Activated CD4-positive, alpha-beta T cell treated with anti-CD3 and anti-CD28 coated beads, Interleukin-10, Interleukin-2, amounts not matched to agents 100 ng/mL and 50 ng/mL, durations not matched to agents 16 hours and 8 hours (primary cell): ENCODE measurements around the gene TUBGCP3.

ENCODE experiments used
- DNase-seq: peaks from one replicate; pipeline ENCODE4 v3.0.0-alpha.2; 2020

Gene TUBGCP3

GRCh38 chr13:112474869-112475268 is 113.1 kb downstream of the TUBGCP3 start:
- DNase-seq, result no peak

- DNase-seq, result no peak
Measured at GRCh38 chr13:112473818-112474217, 114.1 kb downstream of the TUBGCP3 start.

- DNase-seq, result no peak
Measured at GRCh38 chr13:112469071-112469745, 118.7 kb downstream of the TUBGCP3 start.

DNA sequence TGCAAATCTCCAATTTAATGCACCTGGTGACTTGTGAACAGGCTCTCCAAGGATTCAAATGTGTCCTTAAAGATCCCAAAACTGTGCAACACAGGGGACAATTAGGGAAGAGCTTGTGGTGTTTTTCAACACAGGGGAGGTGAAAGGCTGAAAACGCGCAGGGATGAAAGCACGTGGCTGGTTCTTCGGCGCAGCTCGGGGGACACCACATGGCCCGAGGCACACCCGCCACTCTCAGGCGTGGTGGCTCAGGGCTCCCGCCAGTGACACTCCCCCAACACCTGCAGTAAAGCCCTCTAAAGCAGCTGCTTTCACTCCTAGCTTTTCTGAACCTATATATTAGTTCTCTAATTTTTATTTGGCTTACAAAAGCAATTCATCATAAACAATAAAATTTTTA is 119.9 kb downstream of the TUBGCP3 start:
- no peak for DNase-seq

DNA sequence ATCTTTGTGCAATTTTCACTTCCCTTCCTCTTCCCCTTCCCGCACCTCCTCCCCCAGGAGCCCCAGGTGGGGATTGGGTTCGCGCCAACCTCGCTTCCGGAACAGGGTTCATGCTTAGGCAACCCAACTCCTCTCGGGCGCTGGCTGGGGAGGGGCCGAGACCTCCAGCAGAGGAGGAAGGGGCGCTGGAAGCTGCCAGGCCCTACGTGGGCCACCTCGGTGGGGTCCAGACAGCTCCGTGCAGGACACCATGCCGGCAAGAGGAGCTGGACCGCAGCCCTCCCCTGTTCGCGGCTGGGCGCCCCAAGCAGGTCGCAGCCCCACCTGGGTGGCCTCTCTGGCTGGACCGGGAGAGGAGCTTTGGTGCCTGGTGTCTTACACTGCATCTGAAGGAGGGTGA is 120.7 kb downstream of the TUBGCP3 start:
- DNase-seq, result no peak

DNA sequence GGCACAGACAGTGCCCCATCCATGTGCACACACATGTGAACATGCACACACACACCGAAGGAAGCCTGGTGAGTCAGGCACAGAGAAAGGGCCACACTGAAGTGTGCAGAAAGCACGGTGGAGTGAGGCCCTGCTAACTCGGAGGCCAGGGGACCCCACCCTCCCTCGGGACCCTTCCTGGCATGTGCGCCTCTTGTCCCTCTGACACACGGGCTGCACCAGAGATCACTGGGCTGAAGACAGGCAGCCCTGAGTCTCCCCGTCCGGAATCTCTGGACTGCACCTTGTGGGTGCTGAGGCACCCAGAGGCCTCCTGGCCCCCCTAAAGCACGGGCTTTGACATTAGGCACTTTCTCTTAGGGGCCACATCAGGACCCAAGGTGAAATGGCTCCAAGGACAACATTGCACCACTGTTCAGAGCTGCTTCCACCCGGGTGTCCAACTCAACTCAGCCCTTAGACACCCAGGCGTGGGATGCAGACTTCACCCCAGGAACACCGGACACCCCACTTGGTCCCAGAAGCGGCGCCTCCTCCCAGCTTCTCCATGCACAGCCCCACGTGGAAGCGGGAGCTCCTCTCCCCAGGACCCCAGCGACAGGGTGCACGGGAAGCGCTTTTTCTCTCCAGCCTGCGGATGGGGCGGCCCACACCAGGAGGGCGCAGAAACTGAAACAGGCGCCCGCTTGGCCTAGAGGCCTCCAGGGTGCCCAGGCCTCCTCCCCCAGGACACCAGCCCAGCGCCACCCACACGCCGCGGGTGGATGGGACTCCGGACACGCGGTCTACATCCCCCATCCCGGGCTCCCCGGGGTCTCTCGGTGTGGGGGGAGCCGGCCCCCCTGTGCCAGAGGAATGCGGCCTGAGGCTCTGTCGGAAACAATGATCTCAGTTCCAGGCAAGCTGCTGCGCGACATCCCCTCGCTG is 121.6 kb downstream of the TUBGCP3 start:
- DNase-seq, result no peak

GRCh38 chr13:112465251-112466131 is 122.5 kb downstream of the TUBGCP3 start:
- no peak for DNase-seq

DNA sequence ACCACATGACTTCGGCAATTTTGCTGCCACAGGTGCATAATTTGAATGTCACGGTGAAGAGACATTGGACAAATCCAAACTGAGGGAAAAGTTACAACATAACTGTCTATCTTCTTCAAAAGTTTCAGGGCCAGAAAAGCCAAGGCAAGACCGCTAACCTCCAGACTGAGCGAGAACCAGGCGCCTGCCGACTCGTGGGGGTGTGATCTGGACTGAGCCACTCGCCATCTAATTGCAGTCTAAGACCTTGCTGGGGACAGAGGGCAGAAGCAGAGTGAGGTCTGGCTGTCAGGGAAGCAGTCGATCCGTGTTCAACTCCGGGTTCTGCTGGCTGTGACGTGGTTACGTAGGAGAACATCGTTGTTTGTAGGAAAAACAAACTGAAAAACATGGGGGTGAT is 123.2 kb downstream of the TUBGCP3 start:
- no peak for DNase-seq

DNA sequence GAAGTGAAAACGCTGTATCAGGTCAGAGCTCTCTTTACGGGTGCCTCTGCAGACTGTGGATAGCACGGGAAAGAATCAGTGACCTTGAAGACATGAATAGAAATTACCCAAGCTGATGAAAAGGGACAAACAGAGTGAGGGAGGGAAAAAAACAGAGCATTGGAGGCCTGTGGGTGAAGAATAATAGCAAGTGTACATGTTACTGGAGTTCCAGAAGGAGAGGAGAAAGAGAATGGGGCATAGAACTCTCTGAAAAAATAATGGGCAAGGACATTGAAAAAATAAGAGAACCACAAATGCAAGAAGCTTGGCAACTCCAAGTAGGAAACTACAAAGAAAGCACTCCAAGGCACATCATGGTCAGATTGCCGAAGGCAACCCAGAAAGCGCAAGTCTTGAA is 125.5 kb downstream of the TUBGCP3 start:
- DNase-seq, result no peak

DNA sequence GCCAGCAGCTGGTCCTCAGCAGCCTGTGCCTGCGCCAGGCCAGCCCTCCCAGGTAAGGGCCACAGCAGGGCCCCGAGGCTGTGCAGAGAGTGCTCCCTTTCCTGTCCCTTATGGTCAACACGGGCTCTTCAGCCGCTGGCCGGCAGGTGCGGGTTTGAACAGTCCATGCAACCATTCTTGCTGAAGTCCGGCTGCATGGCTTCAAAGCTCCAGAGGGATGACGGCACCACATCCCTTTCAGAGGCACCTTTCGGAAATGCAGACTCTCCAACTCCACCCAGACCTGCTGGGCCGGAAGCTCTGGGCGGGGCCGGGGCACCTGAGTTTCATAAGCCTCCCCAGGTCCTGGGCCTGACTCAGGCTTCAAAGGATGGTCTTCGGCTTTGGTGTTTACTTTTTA is 130.5 kb downstream of the TUBGCP3 start:
- no peak for DNase-seq

- DNase-seq, result no peak
Measured at GRCh38 chr13:112457081-112457480, 130.9 kb downstream of the TUBGCP3 start.

GRCh38 chr13:112456138-112457056 is 131.6 kb downstream of the TUBGCP3 start:
- DNase-seq, result no peak

GRCh38 chr13:112455476-112456059 is 132.4 kb downstream of the TUBGCP3 start:
- no peak for DNase-seq

DNA sequence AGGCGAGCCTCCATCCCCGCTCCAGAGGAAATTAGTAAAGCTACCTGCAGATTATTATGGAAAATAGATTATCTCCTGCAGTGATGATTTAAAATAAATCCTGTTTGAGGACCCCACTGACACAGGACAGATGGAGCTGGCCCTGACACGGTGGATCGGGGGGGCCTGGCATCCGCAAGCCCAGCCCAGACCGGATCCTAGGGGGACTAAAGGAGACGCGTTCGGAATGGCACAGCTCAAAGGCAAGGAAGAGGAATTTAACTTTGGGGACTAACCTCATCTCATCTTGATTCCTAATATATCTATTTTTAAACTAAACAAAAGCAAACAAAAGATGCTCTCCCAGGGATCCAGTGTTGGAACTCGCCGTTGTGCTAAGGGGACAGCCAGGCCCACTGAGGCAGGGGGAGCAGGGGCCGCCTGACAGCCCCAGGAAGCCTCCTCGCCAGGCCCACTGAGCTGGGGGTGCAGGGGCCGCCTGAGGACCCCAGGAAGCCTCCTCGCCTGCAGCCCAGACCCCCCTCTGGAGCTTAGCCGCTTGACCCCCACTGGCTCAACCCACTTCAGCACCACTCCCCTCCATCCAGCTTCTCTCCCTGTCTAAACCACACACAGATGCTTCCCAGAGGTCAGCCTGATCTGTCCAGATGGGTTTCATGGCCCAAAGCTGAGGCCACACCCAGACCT is 133.2 kb downstream of the TUBGCP3 start:
- DNase-seq, result no peak

GRCh38 chr13:112453874-112454647 is 133.9 kb downstream of the TUBGCP3 start:
- no peak for DNase-seq

DNA sequence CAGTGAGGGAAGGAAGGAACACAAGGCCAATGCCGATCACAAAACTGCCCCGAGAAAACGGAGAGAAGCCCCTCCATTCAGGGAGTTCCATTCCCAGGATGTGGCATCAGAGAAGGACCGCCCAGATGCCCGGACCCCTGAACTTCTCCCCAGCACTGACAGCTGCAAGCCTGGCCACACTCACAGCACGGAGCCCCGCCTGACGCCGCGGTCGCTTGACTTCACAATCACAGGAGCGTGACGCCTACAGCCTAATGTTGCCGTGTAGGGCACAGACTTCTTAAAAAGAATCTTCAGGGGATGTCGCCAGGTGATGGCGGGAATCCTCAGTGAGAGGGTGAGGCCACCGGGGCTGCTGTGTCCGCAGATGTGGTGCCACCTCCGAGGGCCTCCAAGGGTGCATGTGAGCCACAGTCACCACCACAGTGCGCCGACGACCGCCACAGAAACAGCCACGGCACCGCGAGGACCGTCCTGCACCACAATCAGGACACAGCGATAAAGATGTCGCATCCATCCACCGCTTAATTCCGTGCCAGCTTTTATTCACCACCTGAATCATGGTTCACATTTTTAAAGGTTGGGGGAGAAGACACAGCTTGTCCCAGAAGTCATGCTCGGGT is 134.6 kb downstream of the TUBGCP3 start:
- no peak for DNase-seq

DNA sequence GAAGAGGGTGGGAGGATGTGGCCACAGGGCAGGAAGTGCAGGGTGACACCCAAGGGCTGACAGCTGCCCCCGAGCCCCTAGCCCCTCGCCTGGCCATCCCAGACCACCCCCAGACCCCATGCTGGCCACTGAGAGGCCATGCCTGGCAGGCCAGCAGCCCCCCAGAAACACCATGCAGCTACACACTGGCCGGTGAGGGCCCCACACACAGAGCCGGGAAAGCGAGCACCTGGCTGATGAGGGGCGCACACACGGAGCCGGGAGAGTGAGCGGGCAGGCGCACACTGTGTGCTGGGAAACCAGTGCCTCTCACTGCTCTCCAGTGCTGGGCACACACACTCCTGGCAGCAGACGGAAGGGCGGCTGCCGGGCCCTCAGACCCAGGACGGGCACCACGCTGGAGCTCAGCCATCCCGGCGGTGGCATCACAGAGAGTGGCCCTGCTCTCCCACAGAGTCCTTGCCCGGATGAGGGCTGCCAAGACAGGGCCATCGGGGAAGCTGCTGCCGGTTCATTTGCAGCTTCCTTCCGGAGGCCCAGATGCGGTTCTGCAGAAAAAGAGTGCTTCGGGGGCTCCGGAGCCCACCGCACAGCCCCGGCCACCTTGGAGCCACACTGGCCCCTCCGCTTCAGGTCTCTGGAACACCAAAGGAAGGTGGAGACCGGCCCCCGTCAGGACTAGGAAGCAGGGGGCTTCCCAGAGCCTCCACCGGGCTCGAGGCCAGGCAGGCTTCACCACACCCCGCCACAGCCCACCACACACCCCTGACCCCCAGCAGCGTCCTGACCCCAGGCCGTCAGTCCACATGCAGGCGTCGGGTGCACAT is 135.4 kb downstream of the TUBGCP3 start:
- DNase-seq, result no peak

DNA sequence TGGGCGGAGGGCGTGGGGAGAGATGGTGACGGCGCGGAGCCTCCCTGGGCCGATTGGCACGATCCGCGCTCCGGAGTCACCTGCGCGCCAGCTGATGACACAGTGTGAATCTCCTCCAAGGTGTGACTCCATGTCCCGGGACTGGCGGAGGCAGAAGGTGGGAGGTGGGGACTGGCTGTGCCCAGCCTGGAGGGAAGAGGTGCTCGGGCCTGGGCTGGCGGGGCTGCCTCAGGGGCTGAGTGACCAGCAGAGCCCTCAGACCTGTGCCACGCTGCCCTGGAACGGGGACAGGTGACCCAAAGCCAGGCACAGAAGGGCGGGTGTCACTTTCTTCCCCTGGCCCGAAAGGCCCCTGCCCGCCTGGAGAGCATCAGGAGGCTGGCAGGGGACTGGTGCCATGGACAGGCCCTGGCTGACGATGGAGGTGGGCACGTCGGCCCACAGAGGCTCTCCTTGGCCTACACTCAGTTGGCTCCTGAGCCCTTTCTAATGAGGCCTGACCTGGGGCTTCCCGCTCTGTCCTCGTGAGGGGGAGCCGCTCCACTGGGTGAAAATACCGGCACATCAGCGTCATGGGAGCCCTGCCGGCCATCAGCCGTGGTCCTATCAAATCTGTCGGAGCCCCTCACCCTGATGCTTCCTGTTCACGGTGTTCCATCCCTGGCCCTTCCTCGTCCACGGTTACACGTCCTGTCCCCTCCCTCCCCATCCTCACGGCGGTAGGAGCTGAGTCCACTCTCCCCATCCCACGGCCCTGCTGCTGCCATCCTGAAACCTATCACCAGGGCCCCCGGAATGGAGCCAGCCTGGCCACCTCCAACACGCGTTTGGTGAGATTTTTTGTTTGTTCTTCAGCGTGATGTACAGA is 136.2 kb downstream of the TUBGCP3 start:
- DNase-seq, result no peak
